HEK293T (cell line): ENCODE results near the gene PBRM1.

Experiments
- BHLHE40 ChIP-seq: fragments of 450-650 bp; IDR thresholded peaks from 2 replicates; pipeline ENCODE4 v1.6.1; 2016; ENCODE audit warnings: mild to moderate bottlenecking, moderate library complexity, borderline replicate concordance
- FOXA1 ChIP-seq: fragments of 450-650 bp; IDR thresholded peaks from 2 replicates; pipeline ENCODE4 v1.6.1; 2016; ENCODE audit warnings: mild to moderate bottlenecking
- FOXK2 ChIP-seq: fragments of 450-650 bp; IDR thresholded peaks from 2 replicates; pipeline ENCODE4 v1.6.1; 2016; ENCODE audit warnings: mild to moderate bottlenecking
- FOXM1 ChIP-seq: fragments of 450-650 bp; IDR thresholded peaks from 2 replicates; pipeline ENCODE4 v1.6.1; 2017; ENCODE audit warnings: mild to moderate bottlenecking, borderline replicate concordance
- HDGF ChIP-seq: fragments of 450-650 bp; IDR thresholded peaks from 2 replicates; pipeline ENCODE4 v1.6.1; 2017; ENCODE audit warnings: antibody characterized with exemption, borderline replicate concordance
- PKNOX1 ChIP-seq: fragments of 450-650 bp; IDR thresholded peaks from 2 replicates; pipeline ENCODE4 v1.6.1; 2016
- SP1 ChIP-seq: fragments of 450-650 bp; IDR thresholded peaks from 2 replicates; pipeline ENCODE4 v1.6.1; 2017
- SUZ12 ChIP-seq: fragments of 450-650 bp; IDR thresholded peaks from 2 replicates; pipeline ENCODE4 v1.6.1; 2016; ENCODE audit warnings: mild to moderate bottlenecking
- TARDBP ChIP-seq: fragments of 450-650 bp; IDR thresholded peaks from 2 replicates; pipeline ENCODE4 v1.6.1; 2016

GRCh38 chr3:52688266-52688665 is 2.6 kb upstream of the PBRM1 start:
- no peak for TF ChIP-seq FOXA1
- no peak for TF ChIP-seq FOXM1
- no peak for TF ChIP-seq SUZ12
- no peak for TF ChIP-seq SP1
- TF ChIP-seq HDGF = no peak
- no peak for TF ChIP-seq FOXK2
- no peak for TF ChIP-seq BHLHE40
- TF ChIP-seq PKNOX1 = no peak
- TF ChIP-seq TARDBP = no peak
